ENCODE results near the gene PLA2G2D. TPM values are rescaled to one million over a fixed set of nuclear protein-coding genes. Genes with fewer than 3 reads are reported as not detected.
A peak's percentile ranks its signal among the peaks of the same experiment; 100 is the strongest.

The PLA2G2D gene
- total RNA-seq, 1 donor = not detected

DNA sequence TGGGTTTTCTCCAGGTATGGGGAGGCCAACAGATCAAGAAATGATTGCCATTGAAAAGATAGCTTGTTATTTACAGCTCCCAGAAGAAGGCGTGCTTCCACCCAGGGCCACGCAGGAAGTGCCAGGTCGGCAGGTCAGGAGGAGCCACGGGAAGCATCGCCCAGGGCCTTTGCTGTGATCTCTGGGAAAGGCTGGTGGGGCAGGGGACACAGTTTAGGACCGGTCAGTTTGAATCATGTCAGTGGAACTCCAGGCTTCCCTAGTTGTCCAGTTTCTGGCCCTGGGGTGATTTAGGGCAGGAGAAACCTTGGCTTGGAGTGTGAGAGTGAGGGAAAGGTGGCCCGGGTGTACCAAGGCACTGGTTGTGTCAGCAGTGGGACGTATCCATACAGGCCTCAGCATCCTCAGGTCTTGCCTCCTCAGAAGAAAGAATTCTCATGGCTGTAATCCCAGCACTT is 38.0 kb downstream of the PLA2G2D start:
- TF ChIP-seq, protein P1, sequence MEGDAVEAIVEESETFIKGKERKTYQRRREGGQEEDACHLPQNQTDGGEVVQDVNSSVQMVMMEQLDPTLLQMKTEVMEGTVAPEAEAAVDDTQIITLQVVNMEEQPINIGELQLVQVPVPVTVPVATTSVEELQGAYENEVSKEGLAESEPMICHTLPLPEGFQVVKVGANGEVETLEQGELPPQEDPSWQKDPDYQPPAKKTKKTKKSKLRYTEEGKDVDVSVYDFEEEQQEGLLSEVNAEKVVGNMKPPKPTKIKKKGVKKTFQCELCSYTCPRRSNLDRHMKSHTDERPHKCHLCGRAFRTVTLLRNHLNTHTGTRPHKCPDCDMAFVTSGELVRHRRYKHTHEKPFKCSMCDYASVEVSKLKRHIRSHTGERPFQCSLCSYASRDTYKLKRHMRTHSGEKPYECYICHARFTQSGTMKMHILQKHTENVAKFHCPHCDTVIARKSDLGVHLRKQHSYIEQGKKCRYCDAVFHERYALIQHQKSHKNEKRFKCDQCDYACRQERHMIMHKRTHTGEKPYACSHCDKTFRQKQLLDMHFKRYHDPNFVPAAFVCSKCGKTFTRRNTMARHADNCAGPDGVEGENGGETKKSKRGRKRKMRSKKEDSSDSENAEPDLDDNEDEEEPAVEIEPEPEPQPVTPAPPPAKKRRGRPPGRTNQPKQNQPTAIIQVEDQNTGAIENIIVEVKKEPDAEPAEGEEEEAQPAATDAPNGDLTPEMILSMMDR (IDR thresholded peaks at IDR 0.05; ENCODE audit: extremely low read depth, low read depth, low read length) = no peak
- peak overlapping the region; percentile 50 for H3K4me2 ChIP-seq (ENCODE audit: insufficient read depth, low read length)
- no peaks in the 10 kb centered on the region for H3K9me3 ChIP-seq (ENCODE audit: low read depth, low read length)
- DNase-seq (ENCODE audit: insufficient read length, low spot score, missing footprints) = no peak
- no peaks in the 10 kb centered on the region for H3K36me3 ChIP-seq (ENCODE audit: insufficient read depth, low read length)
- no peaks in the 10 kb centered on the region for H4K20me1 ChIP-seq (ENCODE audit: insufficient read depth, low read length)
- H2AFZ ChIP-seq (ENCODE audit: low read length) = peak overlapping the region; percentile 49
- no peaks in the 10 kb centered on the region for H3K27me3 ChIP-seq (ENCODE audit: insufficient read depth, low read length)
- H3K4me1 ChIP-seq (ENCODE audit: insufficient read depth, low read length) = peaks cover 9% of the 10 kb centered on the region
- H3K27ac ChIP-seq (ENCODE audit: low read depth, low read length) = no peak overlapping the region
- H3K79me2 ChIP-seq (ENCODE audit: insufficient read depth, low read length) = no peaks in the 10 kb centered on the region
- no peak overlapping the region for H3K4me3 ChIP-seq (ENCODE audit: insufficient read depth, low read length)

DNA sequence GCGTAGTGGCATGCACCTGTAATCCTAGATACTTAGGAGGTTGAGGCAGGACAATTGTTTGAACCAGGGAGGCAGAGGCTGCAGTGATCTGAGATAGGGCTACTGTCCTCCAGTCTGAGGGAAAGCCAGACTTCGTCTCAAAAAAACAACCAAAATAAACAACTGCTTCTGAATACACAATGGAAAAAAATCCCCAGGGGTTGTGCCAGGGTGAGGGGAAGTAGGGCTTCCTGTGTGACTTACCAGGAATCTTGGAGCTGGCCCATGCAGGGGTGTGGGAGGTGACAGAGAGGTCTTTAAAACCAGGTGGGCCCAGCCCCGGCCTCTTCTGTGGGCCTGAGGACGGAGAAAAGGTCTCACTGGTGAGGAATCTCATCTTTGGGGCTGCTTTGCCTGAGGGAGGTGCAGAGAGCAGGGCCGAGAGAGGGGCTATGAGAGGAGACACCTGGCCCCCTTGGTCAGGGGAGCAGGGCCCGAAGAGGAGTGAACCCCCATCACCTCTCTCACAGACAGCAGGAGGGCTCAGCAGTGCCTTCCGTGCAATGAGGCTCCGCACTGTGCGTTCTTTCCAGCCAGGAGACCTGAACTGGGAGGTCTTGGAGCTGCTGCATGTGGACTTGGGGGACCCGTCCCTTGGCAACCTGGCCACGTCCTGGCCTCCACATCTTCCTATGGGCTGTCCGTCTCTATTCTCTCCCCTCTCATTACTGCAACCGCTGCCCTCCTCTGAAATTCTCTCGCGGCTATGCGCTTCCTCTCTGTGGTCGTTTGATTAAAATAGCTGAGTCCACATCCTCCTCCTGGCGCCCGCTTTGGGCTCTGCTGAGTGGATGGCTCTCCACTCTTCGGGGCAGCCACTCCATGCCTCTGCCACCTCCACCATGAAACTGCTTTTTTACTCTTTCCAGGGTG is 38.6 kb downstream of the PLA2G2D start:
- Histone ChIP-seq H2AFZ (ENCODE audit: low read length) (peak overlapping the region; percentile 49), H3K4me2 (ENCODE audit: insufficient read depth, low read length) (peak overlapping the region; percentile 50), H3K27me3 (ENCODE audit: insufficient read depth, low read length) (no peaks in the 10 kb centered on the region), H4K20me1 (ENCODE audit: insufficient read depth, low read length) (no peaks in the 10 kb centered on the region), H3K36me3 (ENCODE audit: insufficient read depth, low read length) (no peaks in the 10 kb centered on the region), H3K27ac (ENCODE audit: low read depth, low read length) (no peak overlapping the region), H3K4me3 (ENCODE audit: insufficient read depth, low read length) (no peak overlapping the region), H3K4me1 (ENCODE audit: insufficient read depth, low read length) (peaks cover 9% of the 10 kb centered on the region), H3K9me3 (ENCODE audit: low read depth, low read length) (no peaks in the 10 kb centered on the region), H3K79me2 (ENCODE audit: insufficient read depth, low read length) (no peaks in the 10 kb centered on the region)
- DNase-seq (ENCODE audit: insufficient read length, low spot score, missing footprints) = peak; percentile 73
- TF ChIP-seq, protein P1 (IDR thresholded peaks at IDR 0.05; ENCODE audit: extremely low read depth, low read depth, low read length) = no peak

DNA sequence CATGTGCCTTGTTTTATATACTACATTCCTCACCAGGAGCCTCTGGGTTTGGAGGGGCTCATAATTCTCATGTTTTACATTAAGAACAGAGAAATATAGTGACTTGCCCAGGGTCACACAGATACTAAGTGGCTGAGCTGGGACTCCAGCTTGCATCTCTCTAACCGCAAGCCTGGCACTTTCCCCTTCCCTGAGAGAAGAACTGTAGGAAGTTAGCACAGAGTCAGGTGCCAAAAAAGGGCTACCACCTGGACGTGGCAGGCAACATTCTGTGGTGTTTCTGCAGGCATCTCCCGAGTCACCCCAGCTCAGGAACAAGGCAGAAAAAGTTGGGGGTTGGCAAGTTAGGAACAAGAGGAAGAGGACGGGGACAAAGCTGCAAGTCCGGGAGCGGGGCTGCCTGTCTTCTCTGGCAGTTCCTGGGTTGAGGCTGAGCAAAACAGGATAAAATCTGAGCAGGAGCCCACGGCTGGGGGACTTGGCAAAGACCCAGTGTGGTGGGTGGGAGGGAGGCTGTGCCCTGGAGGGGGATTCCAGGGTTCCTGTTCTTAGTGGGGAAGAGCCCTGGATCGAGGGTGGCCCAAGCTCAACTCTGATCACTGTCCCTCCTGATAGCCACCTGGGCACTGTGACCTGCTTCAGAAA is 39.6 kb downstream of the PLA2G2D start:
- H3K27me3 ChIP-seq (ENCODE audit: insufficient read depth, low read length) = no peaks in the 10 kb centered on the region
- H3K4me2 ChIP-seq (ENCODE audit: insufficient read depth, low read length) = no peak overlapping the region
- no peak overlapping the region for H3K4me3 ChIP-seq (ENCODE audit: insufficient read depth, low read length)
- no peak overlapping the region for H2AFZ ChIP-seq (ENCODE audit: low read length)
- H3K27ac ChIP-seq (ENCODE audit: low read depth, low read length) = no peak overlapping the region
- TF ChIP-seq, protein P1 (IDR thresholded peaks at IDR 0.05; ENCODE audit: extremely low read depth, low read depth, low read length) = no peak
- H3K79me2 ChIP-seq (ENCODE audit: insufficient read depth, low read length) = no peaks in the 10 kb centered on the region
- no peak for DNase-seq (ENCODE audit: insufficient read length, low spot score, missing footprints)
- no peaks in the 10 kb centered on the region for H4K20me1 ChIP-seq (ENCODE audit: insufficient read depth, low read length)
- H3K4me1 ChIP-seq (ENCODE audit: insufficient read depth, low read length) = peaks cover 17% of the 10 kb centered on the region
- no peaks in the 10 kb centered on the region for H3K36me3 ChIP-seq (ENCODE audit: insufficient read depth, low read length)
- H3K9me3 ChIP-seq (ENCODE audit: low read depth, low read length) = no peaks in the 10 kb centered on the region

DNA sequence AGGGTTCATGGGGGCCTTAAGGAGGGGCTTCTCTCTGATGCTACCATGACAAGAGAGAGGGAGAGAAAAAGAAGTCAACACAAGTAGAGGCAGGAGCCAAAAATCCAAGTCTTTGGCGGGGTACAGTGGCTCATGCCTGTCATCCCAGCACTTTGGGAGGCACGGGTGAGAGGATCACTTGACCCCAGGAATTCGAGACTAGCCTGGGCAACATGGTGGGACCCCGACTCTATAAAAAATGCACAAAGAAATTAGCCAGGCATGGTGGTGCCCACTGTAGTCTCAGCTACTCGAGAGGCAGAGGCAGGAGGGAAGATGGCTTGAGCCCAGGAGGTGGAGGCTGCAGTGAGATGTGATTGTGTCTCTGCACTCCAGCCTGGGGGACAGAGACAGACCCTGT is 40.6 kb downstream of the PLA2G2D start:
- Histone ChIP-seq H3K36me3 (ENCODE audit: insufficient read depth, low read length) (no peaks in the 10 kb centered on the region), H2AFZ (ENCODE audit: low read length) (no peak overlapping the region), H3K4me3 (ENCODE audit: insufficient read depth, low read length) (no peak overlapping the region), H3K27ac (ENCODE audit: low read depth, low read length) (no peak overlapping the region), H3K4me1 (ENCODE audit: insufficient read depth, low read length) (peaks cover 27% of the 10 kb centered on the region), H3K27me3 (ENCODE audit: insufficient read depth, low read length) (no peaks in the 10 kb centered on the region), H3K9me3 (ENCODE audit: low read depth, low read length) (no peaks in the 10 kb centered on the region), H3K79me2 (ENCODE audit: insufficient read depth, low read length) (no peaks in the 10 kb centered on the region), H3K4me2 (ENCODE audit: insufficient read depth, low read length) (no peak overlapping the region), H4K20me1 (ENCODE audit: insufficient read depth, low read length) (no peaks in the 10 kb centered on the region)
- TF ChIP-seq, protein P1 (IDR thresholded peaks at IDR 0.05; ENCODE audit: extremely low read depth, low read depth, low read length) = no peak
- no peak for DNase-seq (ENCODE audit: insufficient read length, low spot score, missing footprints)

Data from osteoblast (primary cell).